T-helper 2 cell (primary cell): ENCODE measurements around the gene TBX1.

ENCODE experiments used
- DNase-seq, 5 experiments: peaks; one replicate each; pipeline versions ENCODE4 v3.0.0 to v3.0.0-alpha.2; 2012 to 2022

TBX1 gene

DNA sequence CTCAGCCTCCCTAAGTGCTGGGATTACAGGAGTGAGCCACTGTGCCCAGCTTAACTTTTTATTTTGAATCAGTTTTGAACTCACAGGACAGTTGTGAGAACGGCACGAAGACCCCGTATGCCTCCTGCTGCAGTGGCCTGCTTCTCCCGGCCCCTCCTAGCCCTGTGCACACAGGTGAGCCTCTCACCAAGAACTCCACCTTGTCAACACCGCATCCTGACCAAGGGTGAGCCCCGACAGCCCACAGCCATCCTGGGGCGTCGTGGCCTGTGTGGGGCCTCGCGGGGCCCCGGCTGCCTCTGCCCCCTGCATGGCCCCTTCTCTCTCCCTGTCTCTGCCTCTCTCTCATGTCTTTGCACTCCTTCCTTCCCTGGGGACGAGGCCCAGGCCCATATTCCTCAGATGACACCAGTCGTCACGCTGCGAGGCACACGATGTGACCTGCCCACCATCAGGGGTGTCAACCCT, 55.3 kb downstream of the TBX1 start:
- no peak for DNase-seq

DNA sequence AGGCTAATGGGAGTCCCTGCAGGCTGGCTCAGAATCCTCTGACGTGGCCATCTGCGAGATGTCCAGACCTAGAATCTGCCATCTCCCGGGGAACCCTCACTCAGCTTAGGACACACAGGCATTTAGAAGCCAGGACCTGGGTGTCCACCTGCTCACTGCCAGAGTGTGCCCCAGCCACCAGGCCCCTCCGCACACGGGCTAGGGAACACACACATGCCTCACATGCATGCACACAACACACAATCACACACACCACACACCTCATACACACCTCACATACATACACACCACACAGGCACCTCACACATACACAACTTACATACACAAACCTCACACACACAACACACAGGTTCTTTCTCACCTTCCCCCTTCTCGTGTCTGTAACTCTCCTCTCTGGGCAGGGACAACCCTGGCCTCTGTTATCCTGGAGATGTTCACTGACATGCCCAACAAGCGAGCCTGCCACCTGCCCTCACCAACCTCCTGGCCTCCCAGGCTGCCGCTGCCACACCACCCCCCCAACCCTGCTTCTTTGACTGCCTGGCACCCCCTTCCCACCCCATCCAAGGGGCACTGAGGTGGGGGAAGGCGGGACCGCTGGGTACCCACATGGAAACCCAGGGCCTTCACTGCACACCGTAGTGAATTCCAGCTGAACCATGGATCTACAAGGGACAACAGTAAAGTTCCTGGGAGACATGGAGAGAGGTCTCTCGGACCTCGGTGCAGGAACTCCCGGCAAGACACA, 56.0 kb downstream of the TBX1 start:
- no peak for DNase-seq
